Measurements from ENCODE around the gene CAMKK2.
"Not testable (repeated sequence)": the region's sequence is repeated elsewhere in the genome, so short reads cannot be mapped to it uniquely, and the experiment has no call there.

The CAMKK2 gene

GRCh38 chr12:121227294-121227693 is 69.2 kb downstream of the CAMKK2 start:
- TF ChIP-seq CTCF (conservative IDR thresholded peaks at IDR 0.05; ENCODE audit: control insufficient read depth, insufficient read depth, low read depth, low read length): no peak
- no peak for DNase-seq (ENCODE audit: low read depth)
- no peak overlapping the region for H3K4me3 ChIP-seq (ENCODE audit: control insufficient read depth, low read depth, low read length)

- H3K4me3 ChIP-seq (ENCODE audit: control insufficient read depth, low read depth, low read length); DNase-seq (ENCODE audit: low read depth): not testable (repeated sequence)
Observed at GRCh38 chr12:121226871-121227270, 69.6 kb downstream of the CAMKK2 start.

- TF ChIP-seq CTCF (conservative IDR thresholded peaks at IDR 0.05; ENCODE audit: control insufficient read depth, insufficient read depth, low read depth, low read length): no peak
- H3K4me3 ChIP-seq (ENCODE audit: control insufficient read depth, low read depth, low read length): no peak overlapping the region
- DNase-seq (ENCODE audit: low read depth): no peak
Observed at GRCh38 chr12:121226399-121226798, 70.1 kb downstream of the CAMKK2 start.

GRCh38 chr12:121224591-121224990 is 71.9 kb downstream of the CAMKK2 start:
- no peak for TF ChIP-seq CTCF (conservative IDR thresholded peaks at IDR 0.05; ENCODE audit: control insufficient read depth, insufficient read depth, low read depth, low read length)
- no peak overlapping the region for H3K4me3 ChIP-seq (ENCODE audit: control insufficient read depth, low read depth, low read length)
- DNase-seq (ENCODE audit: low read depth): no peak

GRCh38 chr12:121223292-121224285 is 72.9 kb downstream of the CAMKK2 start:
- DNase-seq (ENCODE audit: low read depth): no peak
- no peak overlapping the region for H3K4me3 ChIP-seq (ENCODE audit: control insufficient read depth, low read depth, low read length)
- peak; percentile 27 for TF ChIP-seq CTCF (conservative IDR thresholded peaks at IDR 0.05; ENCODE audit: control insufficient read depth, insufficient read depth, low read depth, low read length)

- DNase-seq (ENCODE audit: low read depth): no peak
- TF ChIP-seq CTCF (conservative IDR thresholded peaks at IDR 0.05; ENCODE audit: control insufficient read depth, insufficient read depth, low read depth, low read length): no peak
- H3K4me3 ChIP-seq (ENCODE audit: control insufficient read depth, low read depth, low read length): no peak overlapping the region
Observed at GRCh38 chr12:121222847-121223246, 73.7 kb downstream of the CAMKK2 start.

- TF ChIP-seq CTCF (conservative IDR thresholded peaks at IDR 0.05; ENCODE audit: control insufficient read depth, insufficient read depth, low read depth, low read length): no peak
- H3K4me3 ChIP-seq (ENCODE audit: control insufficient read depth, low read depth, low read length): no peak overlapping the region
- DNase-seq (ENCODE audit: low read depth): no peak
Observed at GRCh38 chr12:121219353-121219986, 77.0 kb downstream of the CAMKK2 start.
